Measurements from ENCODE around the gene SEMA3D.

SEMA3D gene

DNA sequence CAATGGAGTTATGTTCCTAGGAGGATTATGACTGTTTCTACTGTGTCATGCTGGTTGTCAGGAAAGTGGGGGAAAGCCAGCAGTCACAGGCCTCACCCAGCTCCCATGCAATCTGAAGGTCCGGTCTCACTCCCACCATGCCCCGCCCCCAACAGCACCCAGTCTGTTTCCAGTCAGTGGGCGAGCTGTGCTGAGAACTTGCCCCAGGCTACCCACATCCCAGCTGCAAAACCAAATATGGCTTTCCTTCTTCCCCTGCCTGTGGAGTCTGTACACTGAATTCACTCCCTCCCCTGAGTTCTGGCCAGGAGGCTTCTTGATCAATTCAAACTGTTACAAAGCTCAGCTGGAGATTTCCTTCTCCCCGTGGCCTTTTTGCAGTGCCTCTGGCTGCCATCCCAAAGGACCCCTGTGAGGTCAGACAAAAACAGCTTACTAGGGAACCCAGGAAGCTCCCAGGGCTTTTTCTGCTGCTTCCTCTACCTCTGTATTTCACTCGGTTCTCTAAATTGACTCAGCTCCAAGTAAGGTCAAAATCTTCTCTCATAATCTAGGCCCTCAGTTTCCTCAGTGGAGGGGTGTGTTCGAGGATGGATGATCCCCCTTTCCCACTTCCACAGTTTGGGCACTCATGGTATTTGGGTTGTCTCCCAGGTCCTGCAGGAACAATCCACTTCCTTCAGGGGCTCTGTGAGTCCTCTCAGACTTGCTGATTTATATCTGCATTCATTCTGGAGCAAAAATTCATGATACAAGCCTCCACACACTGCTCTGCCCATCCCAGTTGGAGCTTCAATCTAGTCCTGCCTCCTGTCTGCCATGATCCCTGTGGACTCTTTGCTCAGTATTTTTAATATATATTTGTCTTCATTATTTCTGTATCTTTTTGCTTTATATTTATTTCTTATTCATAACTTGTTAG lies 205.5 kb downstream of the SEMA3D start:
- DNase-seq = no peak

DNA sequence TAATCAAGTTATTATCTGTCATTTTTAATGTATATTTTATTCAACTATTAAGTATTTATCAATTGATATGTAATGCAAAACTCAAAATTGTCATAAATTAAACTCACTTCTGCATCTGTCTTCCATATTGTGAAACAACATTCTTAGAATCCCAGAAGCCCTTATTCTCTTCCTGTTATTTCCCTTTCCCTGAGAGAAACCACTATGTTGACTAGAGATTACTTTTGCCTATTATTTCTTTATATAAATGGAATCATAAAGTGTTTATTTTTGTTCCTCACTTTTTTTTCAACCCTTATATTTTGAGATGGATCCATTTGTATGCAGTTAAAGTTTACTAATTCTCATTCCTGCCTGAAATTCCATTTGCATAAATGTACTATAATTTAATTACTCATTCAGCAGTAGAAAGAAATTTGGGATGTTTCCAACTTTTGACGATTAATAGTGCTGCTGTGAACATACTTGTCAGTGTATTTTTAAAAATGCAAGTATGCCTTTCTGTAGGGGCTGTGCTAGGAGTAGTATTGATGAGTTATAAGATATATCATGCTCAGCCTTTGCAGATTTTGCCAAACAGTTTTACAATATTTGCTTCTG lies 211.2 kb downstream of the SEMA3D start:
- no peak for DNase-seq

DNA sequence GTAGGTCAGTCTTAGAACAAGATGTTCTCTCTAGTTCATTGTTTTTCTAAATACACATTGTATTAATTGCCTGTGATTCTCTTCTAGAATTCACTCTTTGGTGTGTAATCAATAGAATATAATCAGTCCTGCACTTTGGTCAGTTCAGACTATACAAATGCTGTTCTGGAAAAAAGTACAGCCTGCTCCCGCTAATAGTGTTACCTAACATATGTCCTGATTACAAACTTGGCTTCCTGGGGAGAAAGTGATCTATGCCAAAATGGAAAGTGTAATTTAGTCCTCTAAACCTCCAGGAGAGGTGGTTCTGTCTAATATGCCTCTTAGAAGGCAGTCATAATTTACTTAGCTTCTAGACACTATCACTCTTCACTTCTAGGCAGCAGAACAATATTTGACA lies 215.5 kb downstream of the SEMA3D start:
- no peak for DNase-seq

DNA sequence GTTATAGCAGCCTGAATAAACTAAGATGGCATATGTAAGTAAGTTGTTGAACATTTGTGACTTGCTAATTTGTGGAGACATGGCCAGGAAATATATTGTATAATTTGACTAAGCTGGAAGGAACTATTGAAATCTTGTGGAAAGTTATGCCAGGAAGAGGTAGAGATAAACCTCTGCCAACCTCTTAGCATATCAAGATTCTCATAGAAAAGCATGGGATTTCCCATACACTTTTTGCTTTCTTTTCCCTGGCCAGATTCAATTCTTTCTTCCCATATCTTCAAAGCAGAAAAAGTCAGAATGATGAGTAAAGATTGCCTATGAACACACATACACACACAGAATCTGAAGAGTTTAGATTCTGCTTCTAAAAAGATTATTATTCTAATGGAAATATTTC lies 216.2 kb downstream of the SEMA3D start:
- no peak for DNase-seq

DNA sequence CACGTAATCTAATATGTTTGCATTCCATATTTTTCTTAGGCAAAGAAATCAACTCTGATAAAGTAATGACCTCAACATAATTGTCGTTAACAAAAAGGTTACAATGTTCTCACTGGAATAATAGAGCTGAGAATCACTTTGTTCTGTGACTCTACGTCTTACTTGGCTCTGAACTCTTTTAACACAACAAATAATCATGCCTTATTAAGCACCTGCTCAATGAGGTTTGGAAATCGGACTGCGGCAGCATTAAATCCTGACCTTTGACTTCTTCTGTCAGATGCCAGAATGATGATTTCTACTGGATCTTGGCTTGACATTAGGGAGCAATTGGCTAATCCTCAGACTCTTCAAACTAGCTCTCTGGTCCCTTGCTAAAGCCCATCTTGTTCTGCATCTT lies 233.6 kb downstream of the SEMA3D start:
- DNase-seq = no peak

DNA sequence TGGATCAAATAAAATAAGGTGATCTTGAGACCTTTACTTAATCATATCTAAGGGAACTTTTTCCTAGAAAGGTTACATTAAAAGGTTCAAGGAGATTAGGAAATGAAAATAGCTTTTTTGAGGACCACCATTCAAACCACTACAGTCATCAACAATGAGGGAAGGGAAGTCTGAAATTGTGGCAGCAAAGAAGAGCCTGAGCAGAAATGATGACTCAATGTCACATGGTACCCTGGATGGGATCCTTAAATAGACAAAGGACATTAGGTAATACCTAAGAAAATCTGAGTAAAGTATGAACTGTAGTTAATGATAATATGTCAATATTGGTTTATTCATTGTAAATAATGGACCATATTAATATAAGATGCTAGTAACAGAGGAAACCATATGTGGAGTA lies 236.0 kb downstream of the SEMA3D start:
- no peak for DNase-seq

DNA sequence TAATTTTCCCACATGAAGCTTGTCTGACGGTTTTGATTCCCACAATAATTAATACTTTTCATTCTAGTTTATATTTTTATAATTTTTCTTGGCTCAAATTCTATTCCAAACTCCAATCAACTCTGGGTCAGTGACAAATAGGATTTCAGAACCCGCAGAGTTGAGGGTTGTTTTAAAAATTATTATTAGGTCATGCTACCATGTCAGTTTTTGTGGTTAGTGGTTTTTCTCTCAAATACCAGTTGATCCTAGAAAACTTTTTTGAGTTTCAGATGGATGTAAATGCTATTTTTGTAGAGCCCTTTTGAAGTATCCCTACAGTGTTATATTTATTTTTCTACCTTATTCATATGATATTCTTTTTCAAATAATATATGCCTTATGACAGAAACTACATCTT lies 237.4 kb downstream of the SEMA3D start:
- DNase-seq = no peak

DNA sequence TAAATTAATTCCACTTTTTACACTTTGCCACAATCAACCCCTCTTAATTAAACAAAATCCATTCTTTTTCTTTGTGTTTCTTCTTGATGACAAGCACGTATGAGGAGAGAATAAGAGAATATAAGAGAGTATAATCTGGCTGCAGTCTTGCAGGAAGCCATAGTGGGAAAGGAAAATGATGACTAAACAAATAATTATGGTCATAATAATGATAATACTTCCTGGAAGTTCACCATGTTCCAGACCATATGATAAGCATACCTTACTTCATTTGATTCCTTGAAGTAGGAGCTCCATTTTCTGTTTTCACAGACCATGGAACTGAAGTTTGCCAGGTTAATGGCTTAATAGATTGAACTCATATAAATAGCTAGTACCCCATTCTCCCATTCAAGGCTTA lies 237.8 kb downstream of the SEMA3D start:
- no peak for DNase-seq

DNA sequence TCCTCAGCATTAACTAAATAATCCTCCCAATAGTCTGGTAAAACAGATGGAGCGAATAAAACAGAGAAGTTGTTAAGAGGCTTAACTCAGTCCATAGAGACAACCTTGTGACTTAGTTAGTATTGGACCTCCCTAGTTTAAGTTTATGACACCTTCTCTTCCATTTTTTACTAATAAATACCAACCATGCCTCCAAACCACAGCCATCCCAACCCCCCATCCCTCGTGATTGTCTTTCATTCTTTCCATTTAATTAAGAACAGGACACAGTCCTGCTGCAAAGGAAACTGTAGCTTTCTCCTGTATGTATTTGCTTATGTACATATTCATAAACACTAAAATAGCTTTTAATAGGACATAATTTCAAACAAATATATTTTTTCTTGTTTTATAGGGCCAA lies 238.2 kb downstream of the SEMA3D start:
- no peak for DNase-seq

DNA sequence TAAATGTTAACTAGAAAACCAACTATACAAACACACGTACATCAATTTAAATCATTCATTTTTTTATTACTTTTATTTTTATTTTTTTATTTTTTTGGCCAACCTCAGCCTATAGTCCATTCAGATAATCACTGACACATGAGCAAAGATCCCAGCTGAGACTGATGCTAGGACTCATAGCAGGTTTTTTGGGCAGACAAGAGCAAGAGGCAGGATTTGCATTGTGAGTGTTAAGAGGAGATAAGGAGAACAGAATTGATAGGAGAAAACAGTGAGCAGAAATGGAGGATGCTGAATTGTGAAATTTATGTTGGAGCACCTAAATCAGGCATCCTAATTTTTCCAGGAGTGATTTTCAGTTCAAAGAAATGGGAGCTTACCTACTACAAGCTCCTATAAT lies 240.3 kb downstream of the SEMA3D start:
- DNase-seq = no peak
